K562 (cell line): ENCODE results near the gene INO80E. TPM values are rescaled to one million over a fixed set of nuclear protein-coding genes. Genes with fewer than 3 reads are reported as not detected.

Source experiments
- DEAF1 ChIP-seq: fragments of 450-650 bp; formaldehyde crosslinking; IDR thresholded peaks from 2 replicates; pipeline ENCODE4 v1.4.0; 2020; ENCODE audit warnings: mild to moderate bottlenecking, moderate library complexity
- DNMT1 ChIP-seq: fragments of 450-650 bp; IDR thresholded peaks from 2 replicates; pipeline ENCODE4 v1.6.1; 2016; ENCODE audit warnings: antibody characterized with exemption, mild to moderate bottlenecking
- EP400 ChIP-seq: fragments of 450-650 bp; IDR thresholded peaks from 2 replicates; pipeline ENCODE4 v1.6.1; 2017; ENCODE audit warnings: antibody characterized with exemption, mild to moderate bottlenecking, moderate library complexity
- ETV1 ChIP-seq: fragments of 450-650 bp; conservative IDR thresholded peaks from 2 replicates; pipeline ENCODE4 v1.6.1; 2016; ENCODE audit warnings: missing genetic modification characterization, control low read depth, low read depth, missing compliant biosample characterization
- FOXO4 ChIP-seq: fragments of 450-650 bp; formaldehyde crosslinking; IDR thresholded peaks from 2 replicates; pipeline ENCODE4 v1.4.0; 2020; ENCODE audit warnings: mild to moderate bottlenecking, moderate library complexity
- GABPA ChIP-seq: fragments of 200-800 bp; sonication (Bioruptor generic); conservative IDR thresholded peaks from 2 replicates; pipeline ENCODE4 v1.6.1; 2016; ENCODE audit warnings: low read depth, missing genetic modification characterization, missing compliant biosample characterization
- KDM5B ChIP-seq: fragments of 200-600 bp; sonication (generic); IDR thresholded peaks from 2 replicates; pipeline ENCODE4 v1.6.1; 2012; ENCODE audit warnings: low read depth, mild to moderate bottlenecking, moderate library complexity, low read length, control low read depth, inconsistent platforms; ENCODE audit not compliant: insufficient replicate concordance
- PRMT5 ChIP-seq: sonication (generic); formaldehyde crosslinking; IDR thresholded peaks from 2 replicates; pipeline ENCODE4 v1.5.0; 2020; ENCODE audit warnings: missing genetic modification reagents
- RNF2 ChIP-seq: sonication (generic); IDR thresholded peaks from 2 replicates; pipeline ENCODE4 v1.6.1; 2016
- SIX5 ChIP-seq, 2 experiments: IDR thresholded peaks; 2 replicates each; pipeline ENCODE4 v1.6.1; 2011; ENCODE audit warnings: low read length in 2 of 2, borderline replicate concordance in 1 of 2, low read depth in 1 of 2, mild to moderate bottlenecking in 1 of 2, moderate library complexity in 1 of 2; ENCODE audit not compliant: insufficient read depth in 1 of 2
- SMAD2 ChIP-seq: fragments of 150-350 bp; IDR thresholded peaks from 2 replicates; pipeline ENCODE4 v1.6.1; 2014; ENCODE audit warnings: low read depth, mild to moderate bottlenecking, low read length
- TAF1 ChIP-seq: IDR thresholded peaks from 2 replicates; pipeline ENCODE4 v1.6.1; 2011; ENCODE audit warnings: mild to moderate bottlenecking, low read length, moderate library complexity; ENCODE audit not compliant: insufficient read depth, control insufficient read depth, severe bottlenecking; ENCODE audit errors: extremely low read depth
- ZBTB5 ChIP-seq: fragments of 450-650 bp; IDR thresholded peaks from 2 replicates; pipeline ENCODE4 v1.6.1; 2017; ENCODE audit warnings: antibody characterized with exemption
- ZKSCAN3 ChIP-seq: fragments of 250-450 bp; sonication (Bioruptor Pico); IDR thresholded peaks from 2 replicates; pipeline ENCODE4 v1.4.0; 2020
- ZNF12 ChIP-seq: sonication (generic); formaldehyde crosslinking; IDR thresholded peaks from 2 replicates; pipeline ENCODE4 v1.4.0; 2020; ENCODE audit warnings: mild to moderate bottlenecking, missing genetic modification reagents
- ZNF696 ChIP-seq: fragments of 250-450 bp; sonication (Bioruptor Pico); conservative IDR thresholded peaks from 2 replicates; pipeline ENCODE4 v1.4.0; 2020; ENCODE audit warnings: mild to moderate bottlenecking, moderate library complexity
- polyA plus RNA-seq, 8 experiments: library from polyadenylated mRNA; depleted of rRNA in 4 of 8; stranded (reverse) in 5 of 8; unstranded in 3 of 8; fragments of >200 nt; fragmentation: Nextera tagmentation in 2 of 8; fragmentation: Illumina TruSeq in 1 of 8; extraction: Ambion mirVana in 2 of 8; extraction: Trizol in 1 of 8; gene quantifications; 2 replicates each; pipeline versions ENCODE4 v1.2.1 to v1.2.3, GENCODE V29; 2011 to 2014; ENCODE audit warnings: inconsistent platforms in 1 of 8, missing spikeins in 1 of 8
- total RNA-seq, 7 experiments: library from RNA; depleted of rRNA in 6 of 7; stranded (reverse); fragments of >200 nt in 6 of 7; fragmentation: Illumina TruSeq in 2 of 7; extraction: Trizol in 2 of 7; gene quantifications; 2 replicates each; pipeline versions ENCODE4 v1.2.1 to v1.2.3, GENCODE V29; 2011 to 2021; ENCODE audit warnings: low replicate concordance in 1 of 7

The INO80E gene
- total and polyA plus RNA-seq, 9 of the 15 experiments (the other 6 are each of a cell fraction or from before 2014, with no cell fraction given), result 0.31 to 102 (median 49.3) TPM

- no peak for TF ChIP-seq ZNF696 (CRISPR knock-in tag)
- TF ChIP-seq DNMT1, result no peak
- TF ChIP-seq PRMT5, result no peak
- peak; percentile 69 for TF ChIP-seq RNF2
- no peak for TF ChIP-seq SMAD2
- peak; percentile 78 for TF ChIP-seq KDM5B
- TF ChIP-seq SIX5 (IDR thresholded peaks at IDR 0.05; ENCODE audit: borderline replicate concordance in 1 of 2, insufficient read depth in 1 of 2, low read depth in 1 of 2, low read length in 2 of 2), result no peak
- TF ChIP-seq EP400, result peak; percentile 53
- 0 out of 2 replicates have a peak, but pooled peaks have one; percentile 8 for TF ChIP-seq ETV1
- TF ChIP-seq ZKSCAN3 (CRISPR knock-in tag), result no peak
- no peak for TF ChIP-seq ZBTB5
- TF ChIP-seq DEAF1 (CRISPR knock-in tag), result 0 out of 2 replicates have a peak, but pooled peaks have one; percentile 10
- TF ChIP-seq ZNF12, result peak; percentile 35; the same call in 1 of the 2 replicates
- TF ChIP-seq FOXO4 (CRISPR knock-in tag), result 0 out of 2 replicates have a peak, but pooled peaks have one; percentile 29
- peak; percentile 54 for TF ChIP-seq TAF1
- peak; percentile 59; the same call in 1 of the 2 replicates for TF ChIP-seq GABPA (tag)
These were observed 22.4 kb upstream of the INO80E start, which contains the start of gene TAOK2 (continued) for GRCh38 chr16:29973384-29974246.
